IMR-90 (cell line): ENCODE data around the gene RNF213. TPM values are rescaled to one million over a fixed set of nuclear protein-coding genes. Genes with fewer than 3 reads are reported as not detected.

ENCODE experiments used
- ATAC-seq: fragments of 200-7000 bp; cut with Tn5 transposase; 2 replicates; pipeline ENCODE4 v1.9.1; 2020; ENCODE audit warnings: low read depth, mild to moderate bottlenecking, moderate library complexity
- BruUV-seq: library from RNA; stranded (reverse); fragments of 400-500 nt; replicated peaks from 2 replicates; lab custom pipeline; 2021; lab: Mats Ljungman, UMichigan
- CTCF ChIA-PET: fragments of 300-600 bp; formaldehyde crosslinking; extraction: SDS; loops from one replicate; lab custom pipeline; 2021; ENCODE audit warnings: antibody characterized with exemption; lab: Yijun Ruan, JAX
- POLR2A ChIA-PET: fragments of 300-600 bp; sonication (Branson Sonifier 250); formaldehyde crosslinking; loops from one replicate; lab custom pipeline; 2022; ENCODE audit warnings: antibody characterized with exemption; ENCODE audit not compliant: unreplicated experiment; lab: Charles Lee
- DNase-seq: peaks from one replicate; pipeline ENCODE4 v3.0.0; 2013
- H2AFZ ChIP-seq: replicated peaks from 2 replicates; pipeline ENCODE3; 2013; ENCODE audit warnings: low read length, mild to moderate bottlenecking; ENCODE audit not compliant: poor library complexity
- H2AK5ac ChIP-seq: 2 replicates; pipeline ENCODE4 v1.6.1; 2013; ENCODE audit warnings: low read depth, low read length, inconsistent platforms
- H2AK9ac ChIP-seq: replicated peaks from 2 replicates; pipeline ENCODE3; 2013; ENCODE audit warnings: mild to moderate bottlenecking, low read depth, low read length, moderate library complexity; ENCODE audit not compliant: poor library complexity
- H2BK120ac ChIP-seq: 2 replicates; pipeline ENCODE4 v1.6.1; 2013; ENCODE audit warnings: low read depth, low read length, inconsistent platforms
- H2BK15ac ChIP-seq: 3 replicates; pipeline ENCODE4 v1.6.1; 2013; ENCODE audit warnings: low read depth, low read length, inconsistent platforms
- H2BK20ac ChIP-seq: 2 replicates; pipeline ENCODE4 v1.6.1; 2013; ENCODE audit warnings: low read depth, mild to moderate bottlenecking, inconsistent platforms, low read length, moderate library complexity
- H2BK5ac ChIP-seq: 2 replicates; pipeline ENCODE4 v1.6.1; 2013; ENCODE audit warnings: mild to moderate bottlenecking, low read depth, low read length, inconsistent platforms; ENCODE audit not compliant: poor library complexity, severe bottlenecking
- H3K14ac ChIP-seq: replicated peaks from 2 replicates; pipeline ENCODE4 v1.6.1; 2013; ENCODE audit warnings: low read depth, low read length, inconsistent platforms
- H3K18ac ChIP-seq: 2 replicates; pipeline ENCODE4 v1.6.1; 2013; ENCODE audit warnings: low read depth, low read length, control low read depth
- H3K23ac ChIP-seq: 2 replicates; pipeline ENCODE4 v1.6.1; 2013; ENCODE audit warnings: low read depth, low read length, inconsistent platforms
- H3K27ac ChIP-seq: 2 replicates; pipeline ENCODE4 v1.5.1; 2013; ENCODE audit warnings: mild to moderate bottlenecking, control low read depth, low read length; ENCODE audit not compliant: insufficient read depth
- H3K27me3 ChIP-seq: 2 replicates; pipeline ENCODE4 v1.6.1; 2013; ENCODE audit warnings: low read length; ENCODE audit not compliant: control insufficient read depth, insufficient read depth
- H3K36me3 ChIP-seq: 2 replicates; pipeline ENCODE4 v1.6.1; 2013; ENCODE audit warnings: low read length, mixed read lengths; ENCODE audit not compliant: control insufficient read depth, insufficient read depth
- H3K4ac ChIP-seq: 2 replicates; pipeline ENCODE4 v1.6.1; 2013; ENCODE audit warnings: low read depth, low read length, inconsistent platforms
- H3K4me1 ChIP-seq: 2 replicates; pipeline ENCODE4 v1.6.1; 2013; ENCODE audit warnings: low read length, mixed read lengths; ENCODE audit not compliant: control insufficient read depth, insufficient read depth
- H3K4me2 ChIP-seq: 2 replicates; pipeline ENCODE4 v1.6.1; 2013; ENCODE audit warnings: low read depth, mild to moderate bottlenecking, control low read depth, low read length, moderate library complexity
- H3K4me3 ChIP-seq: 2 replicates; pipeline ENCODE4 v1.5.1; 2013; ENCODE audit warnings: low read depth, mild to moderate bottlenecking, control low read depth, low read length, moderate library complexity; ENCODE audit not compliant: insufficient read depth
- H3K56ac ChIP-seq: 2 replicates; pipeline ENCODE4 v1.6.1; 2013; ENCODE audit warnings: low read length, inconsistent platforms; ENCODE audit not compliant: insufficient read depth; ENCODE audit errors: extremely low read depth
- H3K79me1 ChIP-seq, 2 experiments: 2 replicates each; pipeline ENCODE4 v1.6.1; 2013; ENCODE audit warnings: low read length in 2 of 2, inconsistent platforms in 1 of 2, low read depth in 1 of 2
- H3K9ac ChIP-seq: 2 replicates; pipeline ENCODE4 v1.6.1; 2013; ENCODE audit warnings: low read depth, low read length, control low read depth
- H3K9me1 ChIP-seq: 2 replicates; pipeline ENCODE4 v1.6.1; 2013; ENCODE audit warnings: low read length, inconsistent platforms; ENCODE audit not compliant: insufficient read depth
- H3K9me3 ChIP-seq: 2 replicates; pipeline ENCODE4 v1.6.1; 2013; ENCODE audit warnings: low read length; ENCODE audit not compliant: control insufficient read depth, insufficient read depth
- H4K20me1 ChIP-seq: 2 replicates; pipeline ENCODE4 v1.6.1; 2013; ENCODE audit warnings: low read length, inconsistent platforms; ENCODE audit not compliant: insufficient read depth
- H4K5ac ChIP-seq: 2 replicates; pipeline ENCODE4 v1.6.1; 2013; ENCODE audit warnings: mild to moderate bottlenecking, low read depth, low read length, control low read depth
- H4K8ac ChIP-seq, 2 experiments: 2 replicates each; pipeline ENCODE4 v1.6.1; 2013; ENCODE audit warnings: low read depth in 2 of 2, low read length in 2 of 2, control low read depth in 1 of 2, inconsistent platforms in 1 of 2
- H4K91ac ChIP-seq: 2 replicates; pipeline ENCODE4 v1.6.1; 2013; ENCODE audit warnings: low read depth, low read length, inconsistent platforms; ENCODE audit not compliant: insufficient read depth
- BHLHE40 ChIP-seq: fragments of 150-350 bp; IDR thresholded peaks from 2 replicates; pipeline ENCODE4 v1.6.1; 2016; ENCODE audit warnings: mild to moderate bottlenecking, low read depth, low read length
- CEBPB ChIP-seq: IDR thresholded peaks from 2 replicates; pipeline ENCODE4 v1.6.1; 2012; ENCODE audit warnings: low read depth, low read length, improper control_type of control experiment
- CHD1 ChIP-seq: IDR thresholded peaks from 2 replicates; pipeline ENCODE4 v1.6.1; 2012; ENCODE audit warnings: low read depth, low read length, improper control_type of control experiment
- FOS ChIP-seq: fragments of 150-350 bp; IDR thresholded peaks from 2 replicates; pipeline ENCODE4 v1.6.1; 2016; ENCODE audit warnings: low read depth, low read length
- MAZ ChIP-seq: IDR thresholded peaks from 2 replicates; pipeline ENCODE4 v1.6.1; 2012; ENCODE audit warnings: low read depth, mild to moderate bottlenecking, low read length, improper control_type of control experiment, moderate library complexity, borderline replicate concordance
- MXI1 ChIP-seq: IDR thresholded peaks from 2 replicates; pipeline ENCODE4 v1.6.1; 2012; ENCODE audit warnings: low read depth, mild to moderate bottlenecking, low read length, moderate library complexity, borderline replicate concordance
- NFE2L2 ChIP-seq: fragments of 150-350 bp; IDR thresholded peaks from 2 replicates; pipeline ENCODE4 v1.6.1; 2016; ENCODE audit warnings: low read depth, mild to moderate bottlenecking, low read length
- POLR2A ChIP-seq: IDR thresholded peaks from 2 replicates; pipeline ENCODE4 v1.6.1; 2012; ENCODE audit warnings: mild to moderate bottlenecking, low read depth, low read length
- RAD21 ChIP-seq: IDR thresholded peaks from 2 replicates; pipeline ENCODE4 v1.6.1; 2012; ENCODE audit warnings: low read length, improper control_type of control experiment
- RCOR1 ChIP-seq: IDR thresholded peaks from 2 replicates; pipeline ENCODE4 v1.6.1; 2012; ENCODE audit warnings: mild to moderate bottlenecking, low read length, improper control_type of control experiment; ENCODE audit not compliant: insufficient replicate concordance
- RFX5 ChIP-seq: IDR thresholded peaks from 2 replicates; pipeline ENCODE4 v1.8.0; 2012; ENCODE audit warnings: low read depth, mild to moderate bottlenecking, low read length, moderate library complexity
- SMC3 ChIP-seq: fragments of 150-350 bp; IDR thresholded peaks from 2 replicates; pipeline ENCODE4 v1.6.1; 2016; ENCODE audit warnings: low read depth, mild to moderate bottlenecking, antibody characterized with exemption, low read length, moderate library complexity
- WGBS, 2 experiments: methylation state at CpG; one replicate each; pipeline versions ENCODE4 v1.1.5 to v1.1.7; 2013; ENCODE audit warnings: missing lambda C conversion rate in 2 of 2; ENCODE audit not compliant: insufficient read length in 1 of 2; ENCODE audit errors: extremely low coverage in 2 of 2; 5-methylcytosine and 5-hydroxymethylcytosine counted together
- dilution Hi-C: fragments of 300-500 bp; cut with HindIII; formaldehyde crosslinking; loops from one replicate; pipeline ENCODE4 v1.14.3; 2018; ENCODE audit warnings: low sequenced_read_pairs; ENCODE audit not compliant: unreplicated experiment
- in situ Hi-C: fragments of 300-500 bp; cut with MboI; formaldehyde crosslinking; loops from 3 replicates; pipeline ENCODE4 v1.14.3; 2019; ENCODE audit warnings: low sequenced_read_pairs, inconsistent platforms, mixed read lengths
- intact Hi-C: fragments of 100-400 bp; cut with micrococcal nuclease; formaldehyde crosslinking; loops from 2 replicates; pipeline ENCODE4 v1.10.0; 2022
- polyA plus RNA-seq, 3 experiments: library from polyadenylated mRNA; depleted of rRNA; stranded (reverse); fragments of >200 nt; gene quantifications; 2 replicates each; pipeline ENCODE4 v1.2.3, GENCODE V29; 2012; ENCODE audit warnings: low replicate concordance in 1 of 3
- total RNA-seq: library from RNA; depleted of rRNA; stranded (reverse); fragments of >200 nt; gene quantifications from 2 replicates; pipeline ENCODE4 v1.2.3, GENCODE V29; 2012
- TF ChIP-seq, protein P1 (sequence below): fragments of 150-350 bp; IDR thresholded peaks from 2 replicates; pipeline ENCODE4 v1.6.1; 2017; ENCODE audit warnings: mild to moderate bottlenecking, antibody characterized with exemption, low read length, low read depth
- TF ChIP-seq, protein P2 (sequence below): fragments of 150-350 bp; IDR thresholded peaks from 2 replicates; pipeline ENCODE4 v1.6.1; 2016; ENCODE audit warnings: low read depth, mild to moderate bottlenecking, low read length, moderate library complexity, borderline replicate concordance
- TF ChIP-seq, protein P3 (sequence below): conservative IDR thresholded peaks from 2 replicates; pipeline ENCODE4 v1.5.1; 2012; ENCODE audit warnings: mild to moderate bottlenecking, low read depth, low read length, improper control_type of control experiment

RNF213 gene
- total and polyA plus RNA-seq, 2 of the 4 experiments (the other 2 are of a cell fraction), result 23.4 to 36.0 TPM

GRCh38 chr17:80363120-80363515 is 102.5 kb downstream of the RNF213 start:
- WGBS, 2 experiments, result 93% methylated on average over 3 of the region's 12 CpGs; no CpG with 5 or more reads in 1 of the 2 experiments
- POLR2A ChIA-PET, result no interaction called here

More at GRCh38 chr17:80363120-80363515, 102.5 kb downstream of the RNF213 start:
- H4K91ac ChIP-seq, result no peak overlapping the region
- TF ChIP-seq, protein P1, sequence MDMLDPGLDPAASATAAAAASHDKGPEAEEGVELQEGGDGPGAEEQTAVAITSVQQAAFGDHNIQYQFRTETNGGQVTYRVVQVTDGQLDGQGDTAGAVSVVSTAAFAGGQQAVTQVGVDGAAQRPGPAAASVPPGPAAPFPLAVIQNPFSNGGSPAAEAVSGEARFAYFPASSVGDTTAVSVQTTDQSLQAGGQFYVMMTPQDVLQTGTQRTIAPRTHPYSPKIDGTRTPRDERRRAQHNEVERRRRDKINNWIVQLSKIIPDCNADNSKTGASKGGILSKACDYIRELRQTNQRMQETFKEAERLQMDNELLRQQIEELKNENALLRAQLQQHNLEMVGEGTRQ, result no peak
- TF ChIP-seq CHD1 (no peak), RAD21 (no peak), RFX5 (no peak), FOS (no peak), POLR2A (no peak), MXI1 (no peak), CEBPB (no peak), RCOR1 (no peak), BHLHE40 (no peak), SMC3 (no peak), MAZ (no peak), NFE2L2 (no peak)
- TF ChIP-seq, protein P2, sequence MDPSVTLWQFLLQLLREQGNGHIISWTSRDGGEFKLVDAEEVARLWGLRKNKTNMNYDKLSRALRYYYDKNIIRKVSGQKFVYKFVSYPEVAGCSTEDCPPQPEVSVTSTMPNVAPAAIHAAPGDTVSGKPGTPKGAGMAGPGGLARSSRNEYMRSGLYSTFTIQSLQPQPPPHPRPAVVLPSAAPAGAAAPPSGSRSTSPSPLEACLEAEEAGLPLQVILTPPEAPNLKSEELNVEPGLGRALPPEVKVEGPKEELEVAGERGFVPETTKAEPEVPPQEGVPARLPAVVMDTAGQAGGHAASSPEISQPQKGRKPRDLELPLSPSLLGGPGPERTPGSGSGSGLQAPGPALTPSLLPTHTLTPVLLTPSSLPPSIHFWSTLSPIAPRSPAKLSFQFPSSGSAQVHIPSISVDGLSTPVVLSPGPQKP, result no peak
- TF ChIP-seq, protein P3, sequence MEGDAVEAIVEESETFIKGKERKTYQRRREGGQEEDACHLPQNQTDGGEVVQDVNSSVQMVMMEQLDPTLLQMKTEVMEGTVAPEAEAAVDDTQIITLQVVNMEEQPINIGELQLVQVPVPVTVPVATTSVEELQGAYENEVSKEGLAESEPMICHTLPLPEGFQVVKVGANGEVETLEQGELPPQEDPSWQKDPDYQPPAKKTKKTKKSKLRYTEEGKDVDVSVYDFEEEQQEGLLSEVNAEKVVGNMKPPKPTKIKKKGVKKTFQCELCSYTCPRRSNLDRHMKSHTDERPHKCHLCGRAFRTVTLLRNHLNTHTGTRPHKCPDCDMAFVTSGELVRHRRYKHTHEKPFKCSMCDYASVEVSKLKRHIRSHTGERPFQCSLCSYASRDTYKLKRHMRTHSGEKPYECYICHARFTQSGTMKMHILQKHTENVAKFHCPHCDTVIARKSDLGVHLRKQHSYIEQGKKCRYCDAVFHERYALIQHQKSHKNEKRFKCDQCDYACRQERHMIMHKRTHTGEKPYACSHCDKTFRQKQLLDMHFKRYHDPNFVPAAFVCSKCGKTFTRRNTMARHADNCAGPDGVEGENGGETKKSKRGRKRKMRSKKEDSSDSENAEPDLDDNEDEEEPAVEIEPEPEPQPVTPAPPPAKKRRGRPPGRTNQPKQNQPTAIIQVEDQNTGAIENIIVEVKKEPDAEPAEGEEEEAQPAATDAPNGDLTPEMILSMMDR, result no peak
- H2AK9ac ChIP-seq, result no peak overlapping the region
- ATAC-seq, result no peak
- CTCF ChIA-PET, result no interaction called here
- no peak overlapping the region for H2AK5ac ChIP-seq
- no peak overlapping the region for H2AFZ ChIP-seq
- H3K56ac ChIP-seq, result no peak overlapping the region
- no peak overlapping the region for H2BK15ac ChIP-seq
- H3K14ac ChIP-seq, result no peak overlapping the region
- H2BK5ac ChIP-seq, result no peak overlapping the region
- H3K23ac ChIP-seq, result no peak overlapping the region
- no TSS peak for BruUV-seq
- no peak overlapping the region for H3K4me2 ChIP-seq
- H3K4me1 ChIP-seq, result no peaks in the 10 kb centered on the region; the same call in 1 of the 2 replicates
- no peaks in the 10 kb centered on the region for H3K9me1 ChIP-seq
- in situ Hi-C loops, result no loop called here
- DNase-seq, result no peak
- no peak overlapping the region for H3K4ac ChIP-seq
- no peak overlapping the region for H3K4me3 ChIP-seq
- no peak overlapping the region for H3K9ac ChIP-seq
- H3K9me3 ChIP-seq, result no peaks in the 10 kb centered on the region
- dilution Hi-C loops, result no loop called here
- H4K5ac ChIP-seq, result no peak overlapping the region
- intact Hi-C loops, result no loop called here
- no peaks in the 10 kb centered on the region for H3K79me1 ChIP-seq
- H3K27me3 ChIP-seq, result no peaks in the 10 kb centered on the region
- H2BK20ac ChIP-seq, result no peak overlapping the region
- H3K36me3 ChIP-seq, result peaks cover 74% of the 10 kb centered on the region
- no peak overlapping the region for H3K27ac ChIP-seq
- no peak overlapping the region for H3K18ac ChIP-seq
- no peak overlapping the region for H4K8ac ChIP-seq
- no peaks in the 10 kb centered on the region for H4K20me1 ChIP-seq
- no peak overlapping the region for H2BK120ac ChIP-seq
